Endothelial cell of umbilical vein (primary cell): ENCODE data around the gene AFAP1L2. TPM values are rescaled to one million over a fixed set of nuclear protein-coding genes. Genes with fewer than 3 reads are reported as not detected.

Source experiments
- BruUV-seq: library from RNA; stranded (reverse); fragments of 400-500 nt; replicated peaks from 2 replicates; lab custom pipeline; 2021; lab: Mats Ljungman, UMichigan
- CTCF ChIA-PET: fragments of 300-600, 350-600 bp; sonication (Branson Sonifier 250); formaldehyde crosslinking; loops from one replicate; lab custom pipeline; 2021; ENCODE audit warnings: antibody characterized with exemption, inconsistent platforms; lab: Charles Lee
- POLR2A ChIA-PET: fragments of 300-600, 350-600 bp; sonication (Branson Sonifier 250); formaldehyde crosslinking; loops from one replicate; lab custom pipeline; 2021; ENCODE audit warnings: antibody characterized with exemption, inconsistent platforms; lab: Charles Lee
- DNase-seq: peaks from one replicate; pipeline ENCODE4 v3.0.0-alpha.2; 2011; ENCODE audit warnings: low read depth, low spot score
- FAIRE-seq: peaks from 2 replicates; lab custom pipeline; 2011; peaks lifted over from hg19 to GRCh38; lab: Jason Lieb, UNC
- H2AFZ ChIP-seq: 2 replicates; pipeline ENCODE4 v1.6.0; 2012; ENCODE audit warnings: low read depth, low read length, control low read depth, inconsistent platforms
- H3K27ac ChIP-seq: 2 replicates; pipeline ENCODE4 v1.5.1; 2011; ENCODE audit warnings: low read depth, mild to moderate bottlenecking, control low read depth, low read length, moderate library complexity; ENCODE audit not compliant: insufficient read depth
- H3K27me3 ChIP-seq, 2 experiments: 2 replicates each; pipeline versions ENCODE4 v1.6.0 to v1.6.1; 2011; ENCODE audit warnings: low read length in 2 of 2, mixed read lengths in 1 of 2; ENCODE audit not compliant: control insufficient read depth in 2 of 2, insufficient read depth in 2 of 2
- H3K36me3 ChIP-seq, 2 experiments: 2 replicates in 1 of 2; 3 replicates in 1 of 2; pipeline ENCODE4 v1.5.1; 2011; ENCODE audit warnings: low read length in 2 of 2, mild to moderate bottlenecking in 1 of 2, moderate library complexity in 1 of 2; ENCODE audit not compliant: control insufficient read depth in 2 of 2, insufficient read depth in 2 of 2; ENCODE audit errors: extremely low read depth in 1 of 2
- H3K4me1 ChIP-seq: 3 replicates; pipeline ENCODE4 v1.5.1; 2011; ENCODE audit warnings: mild to moderate bottlenecking, low read length; ENCODE audit not compliant: control insufficient read depth, insufficient read depth; ENCODE audit errors: extremely low read depth
- H3K4me2 ChIP-seq: 2 replicates; pipeline ENCODE4 v1.6.1; 2011; ENCODE audit warnings: low read length, control low read depth, mixed read lengths; ENCODE audit not compliant: insufficient read depth
- H3K4me3 ChIP-seq, 3 experiments: fragments of 200-600 bp in 1 of 3; sonication (generic), shearing (Covaris generic) in 1 of 3; replicated peaks in 1 of 3; 2 replicates each; pipeline ENCODE4 v1.5.1; 2011 to 2016; ENCODE audit warnings: control low read depth in 3 of 3, low read length in 3 of 3, mild to moderate bottlenecking in 2 of 3, inconsistent platforms in 1 of 3, low read depth in 1 of 3, moderate library complexity in 1 of 3; ENCODE audit not compliant: insufficient read depth in 1 of 3
- H3K79me2 ChIP-seq: 2 replicates; pipeline ENCODE4 v1.6.0; 2012; ENCODE audit warnings: low read length, inconsistent platforms; ENCODE audit not compliant: control insufficient read depth, insufficient read depth
- H3K9ac ChIP-seq: replicated peaks from 2 replicates; pipeline ENCODE3; 2011; ENCODE audit warnings: low read length, control low read depth; ENCODE audit not compliant: insufficient read depth; ENCODE audit errors: extremely low read depth
- H3K9me1 ChIP-seq: replicated peaks from 3 replicates; pipeline ENCODE4 v1.6.0; 2011; ENCODE audit warnings: mild to moderate bottlenecking, low read length; ENCODE audit not compliant: control insufficient read depth, insufficient read depth; ENCODE audit errors: extremely low read depth
- H3K9me3 ChIP-seq: replicated peaks from 2 replicates; pipeline ENCODE4 v1.5.1; 2012; ENCODE audit warnings: low read length, inconsistent platforms; ENCODE audit not compliant: control insufficient read depth, insufficient read depth
- H4K20me1 ChIP-seq: replicated peaks from 2 replicates; pipeline ENCODE3; 2011; ENCODE audit warnings: mild to moderate bottlenecking, low read length; ENCODE audit not compliant: control insufficient read depth, insufficient read depth; ENCODE audit errors: extremely low read depth
- CTCF ChIP-seq, 2 donors: IDR thresholded peaks; 1 replicate in 1 of 2; 2 replicates in 1 of 2; pipeline ENCODE4 v1.5.1; 2011; ENCODE audit warnings: low read length in 2 of 2, mild to moderate bottlenecking in 2 of 2, moderate library complexity in 2 of 2, control low read depth in 1 of 2, inconsistent platforms in 1 of 2, low read depth in 1 of 2; ENCODE audit not compliant: insufficient read depth in 1 of 2; ENCODE audit errors: extremely low read depth in 1 of 2
- FOS ChIP-seq: IDR thresholded peaks from 2 replicates; pipeline ENCODE4 v1.6.1; 2011; ENCODE audit warnings: mild to moderate bottlenecking, low read length, moderate library complexity, borderline replicate concordance; ENCODE audit not compliant: insufficient read depth
- GATA2 ChIP-seq: IDR thresholded peaks from 2 replicates; pipeline ENCODE4 v1.7.0; 2011; ENCODE audit warnings: low read depth, mild to moderate bottlenecking, moderate library complexity, mixed read lengths, low read length; ENCODE audit not compliant: insufficient read length, insufficient read depth
- JUN ChIP-seq: IDR thresholded peaks from 2 replicates; pipeline ENCODE4 v1.6.1; 2011; ENCODE audit warnings: borderline replicate concordance, low read depth; ENCODE audit not compliant: insufficient read length, insufficient read depth
- MAX ChIP-seq: IDR thresholded peaks from 2 replicates; pipeline ENCODE4 v1.6.1; 2011; ENCODE audit not compliant: insufficient read depth, insufficient read length
- MYC ChIP-seq: IDR thresholded peaks from one replicate; pipeline ENCODE4 v1.6.1; 2011; ENCODE audit warnings: mild to moderate bottlenecking, low read depth, low read length
- POLR2A ChIP-seq: IDR thresholded peaks from 2 replicates; pipeline ENCODE4 v1.6.1; 2012; ENCODE audit warnings: low read depth, mild to moderate bottlenecking, control low read depth, low read length
- POLR2AphosphoS5 ChIP-seq: IDR thresholded peaks from 2 replicates; pipeline ENCODE4 v1.6.1; 2012; ENCODE audit warnings: low read depth, mild to moderate bottlenecking, control low read depth, low read length, moderate library complexity; ENCODE audit not compliant: insufficient read depth
- dilution Hi-C: fragments of 300-500 bp; cut with MboI; formaldehyde crosslinking; loops from one replicate; pipeline ENCODE4 v1.15.0; 2019; ENCODE audit warnings: low sequenced_read_pairs; ENCODE audit not compliant: extremely low pct_ligation_motif_present
- intact Hi-C: fragments of 100-400 bp; cut with micrococcal nuclease; formaldehyde crosslinking; loops from one replicate; pipeline ENCODE4 v1.10.0; 2022
- polyA plus RNA-seq, 4 experiments: library from polyadenylated mRNA; depleted of rRNA in 3 of 4; stranded (reverse) in 3 of 4; unstranded in 1 of 4; fragments of >200 nt; gene quantifications; 2 replicates each; pipeline versions ENCODE4 v1.2.1 to v1.2.3, GENCODE V29; 2011 to 2012; ENCODE audit warnings: missing spikeins in 1 of 4
- total RNA-seq: library from RNA; stranded (reverse); gene quantifications from 2 replicates; pipeline ENCODE4 v1.2.3, GENCODE V29; 2021

AFAP1L2 gene
- total and polyA plus RNA-seq, 2 donors (not counting 3 experiments of a cell fraction or from before 2014, with no cell fraction given) = 0.90 to 4.1 TPM

- H2AFZ ChIP-seq = no peak overlapping the region
- intact Hi-C loops (no loop called here), dilution Hi-C loops (no loop called here)
- no peak overlapping the region for H3K4me2 ChIP-seq
- no peak overlapping the region for H3K4me3 ChIP-seq
- no peaks in the 10 kb centered on the region for H3K9me3 ChIP-seq
- FAIRE-seq = no peak
- no peaks in the 10 kb centered on the region for H3K36me3 ChIP-seq
- H3K9ac ChIP-seq = no peak overlapping the region
- H4K20me1 ChIP-seq = no peaks in the 10 kb centered on the region
- TF ChIP-seq CTCF (IDR thresholded peaks at IDR 0.05; ENCODE audit: extremely low read depth in 1 of 2, insufficient read depth in 1 of 2, low read depth in 1 of 2, low read length in 2 of 2) (no peak), FOS (no peak)
- no peaks in the 10 kb centered on the region for H3K4me1 ChIP-seq
- ChIA-PET CTCF (interaction anchor here (2.2 kb wide), 1 partner anchor 17 kb away, joined by 11 read pairs; no protein-coding TSS in a partner anchor), POLR2A (no interaction called here)
- no peaks in the 10 kb centered on the region for H3K79me2 ChIP-seq
- H3K9me1 ChIP-seq = no peaks in the 10 kb centered on the region
- peaks cover 0 to 9% of the 10 kb centered on the region in 2 experiments for H3K27me3 ChIP-seq
- no TSS peak for BruUV-seq
- no peak overlapping the region for H3K27ac ChIP-seq
- DNase-seq = no peak
Measured at GRCh38 chr10:114286921-114287320, 117.4 kb downstream of the AFAP1L2 start.

- ChIA-PET CTCF (interaction anchor here (0.6 to 3.3 kb wide), 3 partner anchors 17 to 169 kb away, joined by 3 to 11 read pairs (median 11); no protein-coding TSS in a partner anchor), POLR2A (no interaction called here)
- Histone ChIP-seq H3K9me1 (no peaks in the 10 kb centered on the region), H3K9me3 (no peaks in the 10 kb centered on the region), H3K4me1 (no peaks in the 10 kb centered on the region), H3K79me2 (no peaks in the 10 kb centered on the region), H2AFZ (no peak overlapping the region), H3K4me2 (no peak overlapping the region), H3K36me3 (no peaks in the 10 kb centered on the region), H3K4me3 (no peak overlapping the region), H3K27ac (no peak overlapping the region), H3K27me3 (peaks cover 0 to 9% of the 10 kb centered on the region in 2 experiments), H3K9ac (no peak overlapping the region), H4K20me1 (no peaks in the 10 kb centered on the region)
- FAIRE-seq (no peak), DNase-seq (no peak)
- BruUV-seq = no TSS peak
- no peak for TF ChIP-seq CTCF (IDR thresholded peaks at IDR 0.05; ENCODE audit: extremely low read depth in 1 of 2, insufficient read depth in 1 of 2, low read depth in 1 of 2, low read length in 2 of 2)
- TF ChIP-seq MYC = no peak
- no peak for TF ChIP-seq GATA2
- TF ChIP-seq FOS = no peak
- no peak for TF ChIP-seq POLR2A
- no peak for TF ChIP-seq POLR2AphosphoS5
- no peak for TF ChIP-seq MAX
- TF ChIP-seq JUN = no peak
- dilution Hi-C loops (no loop called here), intact Hi-C loops (no loop called here)
Measured at GRCh38 chr10:114285961-114286441, 118.3 kb downstream of the AFAP1L2 start.
